ENCODE data around the gene CWF19L1.

- TF ChIP-seq EP300 (IDR thresholded peaks at IDR 0.05) (no peak), CTCF (IDR thresholded peaks at IDR 0.05) (no peak), POLR2A (IDR thresholded peaks at IDR 0.05) (no peak)
Measured at GRCh38 chr10:100293066-100293465, 25.6 kb upstream of the CWF19L1 start.

Data from sigmoid colon (tissue), 4 donors.